Putamen (tissue), 1 donor: ENCODE results near the gene COPZ1.

Experiments used
- DNase-seq: peaks from one replicate; pipeline ENCODE4 v3.0.0-alpha.2; 2016; ENCODE audit warnings: low spot score

Gene COPZ1

GRCh38 chr12:54379398-54380201 lies 54.7 kb downstream of the COPZ1 start:
- peak; percentile 84 for DNase-seq

- DNase-seq: no peak
Observed at GRCh38 chr12:54381136-54381535, 56.2 kb downstream of the COPZ1 start.

- no peak for DNase-seq
Observed at GRCh38 chr12:54383041-54383609, 58.2 kb downstream of the COPZ1 start.

- DNase-seq: no peak
Observed at GRCh38 chr12:54384591-54385041, 59.7 kb downstream of the COPZ1 start, which contains the start of gene ZNF385A. ZNF385A (minus strand) TSS chr12:54384733; CDS start chr12:54384514, 219 bp downstream.

- DNase-seq: no peak
Observed at GRCh38 chr12:54385251-54385914, 60.5 kb downstream of the COPZ1 start.

- DNase-seq: no peak
Observed at GRCh38 chr12:54386403-54387113, 61.6 kb downstream of the COPZ1 start.

- DNase-seq: no peak
Observed at GRCh38 chr12:54387114-54387467, 62.2 kb downstream of the COPZ1 start.

GRCh38 chr12:54388237-54389133 lies 63.6 kb downstream of the COPZ1 start:
- DNase-seq: no peak

- no peak for DNase-seq
Observed at GRCh38 chr12:54389134-54389508, 64.2 kb downstream of the COPZ1 start.

- no peak for DNase-seq
Observed at GRCh38 chr12:54389607-54390175, 64.8 kb downstream of the COPZ1 start.

GRCh38 chr12:54390176-54390667 lies 65.3 kb downstream of the COPZ1 start:
- no peak for DNase-seq

- DNase-seq: no peak
Observed at GRCh38 chr12:54390668-54391551, 66.0 kb downstream of the COPZ1 start.

- no peak for DNase-seq
Observed at GRCh38 chr12:54392485-54393206, 67.7 kb downstream of the COPZ1 start.

- no peak for DNase-seq
Observed at GRCh38 chr12:54393207-54393609, 68.3 kb downstream of the COPZ1 start.

- DNase-seq: no peak
Observed at GRCh38 chr12:54393743-54394142, 68.8 kb downstream of the COPZ1 start.

GRCh38 chr12:54394281-54394719 lies 69.4 kb downstream of the COPZ1 start:
- no peak for DNase-seq

GRCh38 chr12:54394986-54395385 lies 70.1 kb downstream of the COPZ1 start:
- DNase-seq: no peak

- no peak for DNase-seq
Observed at GRCh38 chr12:54395545-54395944, 70.6 kb downstream of the COPZ1 start.

- no peak for DNase-seq
Observed at GRCh38 chr12:54397157-54397556, 72.2 kb downstream of the COPZ1 start.
